Erythroblast (primary cell): ENCODE data around the gene CLNK.

ENCODE experiments used
- DNase-seq, 2 experiments: peaks; one replicate each; lab custom pipeline; 2025; lab: John Stamatoyannopoulos, UW
- GATA1 ChIP-seq: IDR thresholded peaks from 2 replicates; pipeline ENCODE4 v1.6.1; 2011; ENCODE audit warnings: low read depth, mild to moderate bottlenecking, control low read depth, low read length, moderate library complexity
- POLR2A ChIP-seq: IDR thresholded peaks from 2 replicates; pipeline ENCODE4 v1.6.1; 2011; ENCODE audit warnings: mild to moderate bottlenecking, low read length

CLNK gene

DNA sequence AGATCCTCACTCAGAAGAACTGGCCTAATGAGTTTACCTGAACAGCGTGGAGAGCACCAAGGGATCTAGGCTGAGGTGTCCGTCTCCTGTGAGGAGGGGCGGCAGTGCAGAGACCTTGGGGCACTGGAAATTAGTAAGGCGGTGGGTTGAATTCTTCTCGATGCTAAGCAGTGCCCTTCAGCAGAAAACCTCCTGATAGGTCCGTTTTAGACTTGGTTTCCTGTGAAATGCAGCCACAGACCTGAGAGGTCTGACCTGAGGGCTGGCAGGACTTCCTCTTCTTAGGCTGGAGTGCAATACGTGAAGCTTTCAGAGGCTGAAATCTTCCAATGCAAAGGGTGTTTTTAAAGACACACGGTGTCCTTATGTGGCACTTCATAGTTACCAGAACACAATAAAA, at the start of gene CLNK:
TSS of gene CLNK (minus strand) at position 138 of the 400 bp plus-strand sequence. CDS start 16,899 bp downstream, outside the sequence.
- TF ChIP-seq GATA1 = no peak
- no peak for TF ChIP-seq POLR2A
- no peak for DNase-seq

- no peak for TF ChIP-seq POLR2A
Observed at GRCh38 chr4:10733481-10734062, 49.0 kb upstream of the CLNK start.

GRCh38 chr4:10732914-10733415, 48.4 kb upstream of the CLNK start:
- TF ChIP-seq POLR2A (no peak), GATA1 (no peak)
- DNase-seq = no peak

More at GRCh38 chr4:10733481-10734062, 49.0 kb upstream of the CLNK start:
- no peak for DNase-seq

DNA sequence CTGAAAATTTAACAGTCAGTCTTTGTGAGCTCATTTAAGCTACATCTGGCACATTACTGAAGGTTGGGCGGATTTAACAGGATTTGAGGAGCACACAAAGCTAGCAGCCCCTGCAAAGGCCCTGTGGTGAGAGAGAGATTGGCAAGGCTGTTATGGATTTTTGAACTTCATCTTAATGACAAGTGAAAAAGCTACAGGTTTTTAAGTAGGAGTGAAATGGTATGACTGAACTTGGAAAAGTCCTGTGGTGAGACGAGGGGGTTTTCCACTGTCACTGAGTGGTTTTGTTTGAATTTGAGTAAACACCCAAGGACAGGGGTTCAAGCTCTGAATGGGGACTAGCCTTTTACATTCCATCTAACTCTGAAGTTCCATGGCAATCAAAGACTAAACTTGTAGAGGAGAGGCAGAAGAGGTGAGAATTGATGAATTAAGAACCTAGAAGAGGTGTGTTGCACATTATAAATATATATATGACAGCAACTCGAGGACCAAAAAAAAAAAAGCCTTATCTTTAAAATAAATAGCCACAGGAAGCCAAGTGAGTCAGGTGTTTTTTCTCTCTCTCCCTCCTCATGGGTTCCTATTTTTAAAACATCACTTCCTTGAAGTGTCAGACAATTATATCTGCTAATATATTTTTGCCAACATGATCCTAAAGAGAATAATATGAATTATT, 47.8 kb upstream of the CLNK start:
- DNase-seq = no peak
- no peak for TF ChIP-seq POLR2A
- TF ChIP-seq GATA1 = no peak

- no peak for TF ChIP-seq GATA1
- no peak for TF ChIP-seq POLR2A
- no peak for DNase-seq
Observed at GRCh38 chr4:10731690-10732089, 47.1 kb upstream of the CLNK start.

GRCh38 chr4:10731162-10731561, 46.6 kb upstream of the CLNK start:
- no peak for DNase-seq
- TF ChIP-seq GATA1 (no peak), POLR2A (no peak)

DNA sequence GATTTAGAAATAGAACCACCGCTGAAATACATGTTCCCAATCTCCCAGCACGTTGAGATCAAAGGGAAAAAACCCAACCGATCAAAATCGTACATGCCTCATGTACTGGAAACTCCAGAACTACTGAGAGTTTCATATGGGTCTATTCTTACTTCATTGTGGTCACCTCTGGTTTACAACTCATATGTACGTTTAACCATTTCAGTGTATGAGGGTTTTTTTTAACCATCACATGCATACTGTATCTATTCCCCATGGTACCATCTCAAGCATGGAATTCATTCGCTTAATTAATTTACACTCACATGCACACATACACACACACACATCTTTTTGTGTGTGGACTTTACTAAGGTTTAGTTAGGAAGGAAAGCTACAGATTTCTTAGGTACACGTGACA, 46.0 kb upstream of the CLNK start:
- no peak for DNase-seq
- TF ChIP-seq POLR2A (no peak), GATA1 (no peak)

DNA sequence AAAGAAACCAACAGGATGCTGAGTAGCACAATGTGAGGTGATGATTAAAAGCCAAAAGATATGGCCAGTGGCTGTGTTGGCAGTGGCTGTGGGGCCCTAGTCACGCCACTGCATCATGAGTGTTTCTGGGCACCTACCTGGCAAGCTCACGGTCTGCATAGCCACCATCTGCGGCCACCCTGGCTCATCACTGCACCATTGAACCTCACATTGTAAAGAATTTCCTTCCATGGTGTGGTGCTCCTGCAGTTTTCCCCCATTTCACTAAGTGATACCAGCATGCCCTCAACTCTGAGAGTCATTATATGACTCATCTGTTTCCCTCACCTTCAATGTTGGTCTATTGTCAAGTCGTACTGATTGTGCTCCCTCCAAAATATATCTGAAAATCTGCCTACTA, 45.5 kb upstream of the CLNK start:
- DNase-seq = no peak
- TF ChIP-seq POLR2A (no peak), GATA1 (no peak)

DNA sequence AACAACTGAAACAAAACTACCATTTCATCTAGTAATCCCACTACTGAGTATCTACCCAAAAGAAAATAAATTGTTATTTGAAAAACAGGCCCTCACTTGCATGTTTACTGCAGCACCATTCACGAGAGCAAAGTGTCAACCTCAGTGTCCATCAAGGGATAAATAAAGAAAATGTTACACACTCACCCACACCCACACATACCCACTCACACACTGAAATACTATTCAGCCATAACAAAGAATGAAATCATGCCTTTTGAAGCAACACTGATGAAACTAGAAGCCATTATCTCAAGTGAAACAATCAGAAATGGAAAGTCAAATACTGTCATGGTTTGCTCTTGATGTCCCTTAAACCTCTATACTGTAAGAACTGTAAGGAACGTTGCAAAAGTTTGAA, 44.8 kb upstream of the CLNK start:
- no peak for DNase-seq
- TF ChIP-seq GATA1 (no peak), POLR2A (no peak)

DNA sequence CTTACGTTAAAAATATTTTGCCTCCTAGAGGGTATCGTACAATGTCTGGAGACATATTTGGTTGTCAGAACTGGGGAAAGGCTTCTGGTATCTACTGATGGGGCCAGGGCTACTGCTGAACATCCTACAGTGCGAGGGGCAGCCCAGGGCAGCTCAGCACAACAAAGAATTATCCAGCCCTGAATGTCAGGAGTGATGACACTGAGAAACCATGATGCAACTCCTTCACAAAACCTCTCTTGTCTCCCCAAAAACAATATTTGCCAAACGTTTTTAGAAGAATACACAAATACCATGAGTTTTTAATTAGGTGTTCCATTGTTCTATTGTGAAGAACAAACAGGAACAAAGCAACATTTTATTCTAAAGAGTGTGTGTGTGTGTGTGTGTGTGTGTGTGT, 43.4 kb upstream of the CLNK start:
- TF ChIP-seq GATA1 (no peak), POLR2A (no peak)
- no peak for DNase-seq

DNA sequence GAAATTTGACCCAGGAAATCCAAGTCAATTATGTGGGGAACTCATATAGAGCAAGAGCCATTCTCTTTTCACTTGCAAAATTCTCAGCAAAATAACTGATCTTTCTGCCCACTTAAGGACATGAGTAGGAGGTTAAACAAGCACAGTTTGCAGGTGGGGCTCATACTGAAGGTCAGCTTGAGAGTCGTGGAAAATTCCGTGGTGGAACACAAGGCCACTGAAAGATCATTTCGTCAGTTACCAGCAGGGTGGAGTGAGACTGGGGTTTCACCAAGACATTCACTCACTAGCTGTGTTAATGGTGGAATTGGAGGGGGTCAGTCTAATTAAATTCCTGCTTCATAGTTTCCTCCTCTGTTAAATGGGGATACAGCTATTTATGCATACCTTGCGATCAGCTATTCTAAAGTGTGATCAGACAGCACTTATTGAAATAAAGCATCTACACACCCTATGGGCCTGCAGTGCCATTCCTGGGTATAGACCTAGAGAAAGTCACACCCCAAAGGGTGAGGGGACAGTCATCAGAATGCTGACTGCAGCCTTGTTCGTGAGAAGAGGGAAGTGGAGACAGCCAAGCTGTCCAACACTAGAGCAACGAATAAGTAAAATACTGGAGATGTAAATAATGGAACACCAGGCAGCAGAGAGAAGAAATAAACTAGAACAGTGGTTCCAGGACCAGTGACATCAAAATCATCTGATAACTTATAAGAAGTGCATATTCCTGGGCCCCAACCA, 42.7 kb upstream of the CLNK start:
- no peak for DNase-seq
- TF ChIP-seq POLR2A = no peak
- TF ChIP-seq GATA1 = no peak

DNA sequence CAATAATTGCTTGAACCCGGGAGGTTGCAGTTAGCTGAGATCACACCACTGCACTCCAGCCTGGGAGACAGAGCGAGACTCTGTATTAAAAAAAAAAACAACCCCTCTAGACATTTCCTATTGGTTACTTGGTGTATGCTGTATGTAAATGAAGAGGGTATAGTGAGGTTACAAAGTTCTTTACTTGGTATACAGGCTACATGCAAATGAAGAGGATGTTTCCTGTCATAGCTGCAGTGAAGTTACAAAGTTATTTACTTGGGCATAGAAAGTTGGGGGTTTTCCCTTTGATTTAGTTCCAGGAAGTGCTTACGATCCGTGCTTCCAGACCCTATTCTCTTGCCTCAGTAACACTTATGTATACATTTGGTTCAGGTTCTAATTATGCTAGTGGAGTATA, 38.4 kb upstream of the CLNK start:
- no peak for DNase-seq
- no peak for TF ChIP-seq POLR2A
- no peak for TF ChIP-seq GATA1

DNA sequence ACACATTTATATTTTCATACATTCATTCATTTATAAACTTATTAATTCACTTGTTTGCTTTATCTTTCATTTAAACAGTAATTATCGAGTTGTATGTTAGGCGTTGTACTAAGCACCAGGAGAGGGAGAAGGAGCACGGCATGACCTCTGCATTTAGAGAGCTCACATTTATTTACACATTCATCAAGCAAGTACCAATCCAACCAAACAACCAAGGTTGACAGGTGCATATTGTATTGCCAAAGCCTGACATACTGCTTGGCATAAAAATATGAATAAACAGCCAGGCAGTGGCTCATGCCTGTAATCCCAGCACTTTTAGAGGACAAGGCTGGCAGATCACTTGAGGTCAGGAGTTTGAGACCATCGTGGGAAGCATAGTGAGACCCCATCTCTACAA, 37.0 kb upstream of the CLNK start:
- DNase-seq = no peak
- TF ChIP-seq GATA1 (no peak), POLR2A (no peak)

DNA sequence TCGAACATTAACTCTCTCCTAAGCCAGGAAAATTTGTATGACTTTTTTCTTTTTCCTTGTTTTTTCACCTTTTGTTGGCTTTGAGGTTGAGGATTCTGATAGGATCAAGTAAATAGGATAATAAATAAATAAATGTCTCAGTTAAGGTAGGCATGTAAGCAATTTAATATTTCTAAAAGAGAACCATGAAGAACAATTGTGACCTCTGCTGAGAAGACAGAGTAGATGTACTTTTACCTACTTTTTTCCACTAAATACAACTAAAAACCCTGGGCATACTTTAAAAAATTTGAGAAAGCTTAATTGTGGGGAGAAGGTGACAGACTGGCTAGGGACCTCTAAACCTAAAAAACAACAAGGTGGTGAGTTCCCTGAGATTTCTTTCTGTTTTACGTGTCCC, 31.6 kb upstream of the CLNK start:
- TF ChIP-seq POLR2A = no peak
- TF ChIP-seq GATA1 = no peak
- no peak for DNase-seq
